ENCODE data around the gene LCN15.
"Not testable (repeated sequence)": the region's sequence is repeated elsewhere in the genome, so short reads cannot be mapped to it uniquely, and the experiment has no call there.

The LCN15 gene, protein sequence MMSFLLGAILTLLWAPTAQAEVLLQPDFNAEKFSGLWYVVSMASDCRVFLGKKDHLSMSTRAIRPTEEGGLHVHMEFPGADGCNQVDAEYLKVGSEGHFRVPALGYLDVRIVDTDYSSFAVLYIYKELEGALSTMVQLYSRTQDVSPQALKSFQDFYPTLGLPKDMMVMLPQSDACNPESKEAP

DNA sequence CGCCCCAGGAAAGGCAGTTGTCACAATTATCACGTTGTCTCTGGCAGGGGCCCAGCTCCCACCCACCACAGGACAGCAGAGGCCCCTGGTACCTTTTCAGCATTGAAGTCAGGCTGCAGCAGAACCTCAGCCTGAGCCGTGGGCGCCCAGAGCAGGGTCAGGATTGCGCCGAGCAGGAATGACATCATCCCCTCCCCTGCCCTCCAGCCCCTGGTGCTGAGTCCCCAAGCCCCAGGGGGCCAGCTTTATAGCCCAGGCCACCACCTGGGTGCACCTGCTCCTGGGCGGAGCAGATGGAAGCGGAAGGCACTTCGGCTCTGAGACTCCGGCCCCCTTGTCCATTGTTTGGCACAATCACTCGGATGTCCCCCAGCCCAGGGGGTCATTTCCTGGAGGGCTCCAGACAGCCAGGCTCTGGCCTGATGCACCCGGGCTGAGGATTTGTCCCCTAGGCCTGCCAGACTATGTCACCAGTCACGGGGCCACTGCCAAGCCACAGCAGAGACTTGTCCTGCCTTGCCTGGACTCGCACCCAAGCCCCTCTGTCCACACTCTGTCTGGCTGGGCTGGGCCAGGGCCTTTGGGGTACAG lies at the start of gene LCN15:
Gene LCN15, minus strand, starts transcription at position 218 of the 591 bp plus-strand sequence. Its CDS starts 30 bp downstream, at position 188.
- no peak for DNase-seq

DNA sequence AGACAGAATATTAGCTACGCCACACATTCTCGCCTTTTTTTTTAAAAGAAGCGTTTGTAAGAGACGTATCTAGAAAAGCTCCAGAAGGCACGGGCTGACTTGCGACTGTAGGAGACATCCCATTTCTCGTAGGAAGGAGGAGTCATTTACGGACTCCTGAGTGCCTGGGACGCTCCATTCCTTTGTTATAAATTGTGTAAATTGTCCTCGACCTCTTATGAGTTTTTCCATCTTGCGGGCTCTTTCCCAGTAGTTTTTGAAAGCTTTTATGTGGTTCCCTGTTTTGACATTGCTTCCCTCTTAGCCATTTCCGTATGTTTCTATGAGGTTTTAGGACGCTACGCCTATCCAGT lies 44.5 kb upstream of the LCN15 start:
- DNase-seq = no peak

DNA sequence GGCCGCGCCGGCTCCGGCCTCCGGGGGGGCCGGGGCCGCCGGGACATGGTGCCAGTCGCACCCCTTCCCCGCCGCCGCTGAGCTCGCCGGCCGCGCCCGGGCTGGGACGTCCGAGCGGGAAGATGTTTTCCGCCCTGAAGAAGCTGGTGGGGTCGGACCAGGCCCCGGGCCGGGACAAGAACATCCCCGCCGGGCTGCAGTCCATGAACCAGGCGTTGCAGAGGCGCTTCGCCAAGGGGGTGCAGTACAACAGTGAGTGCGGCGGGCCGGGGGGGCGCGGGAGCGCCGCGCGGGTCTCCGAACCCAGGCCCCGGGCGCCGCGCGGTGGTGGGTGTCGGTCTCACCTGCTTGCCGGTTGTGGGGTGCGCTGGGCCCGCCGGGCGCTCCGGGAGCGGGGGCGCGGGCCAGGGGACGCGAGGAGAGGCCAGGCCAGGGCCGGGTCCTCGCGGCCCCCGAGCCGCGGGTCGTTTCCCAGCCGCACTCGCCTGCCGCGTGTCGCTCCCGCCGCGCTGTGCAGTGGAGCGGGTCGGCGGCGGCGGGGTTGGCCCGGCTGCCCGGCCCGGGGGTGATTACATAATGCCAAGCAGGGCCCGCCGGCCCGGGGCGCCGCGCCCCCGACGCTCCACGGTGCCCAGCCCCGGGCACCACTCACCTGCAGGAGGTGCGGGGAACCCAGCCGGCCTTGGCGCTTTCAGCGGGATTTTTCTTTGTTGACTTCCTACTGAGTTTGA lies 43.9 kb upstream of the LCN15 start:
- peak; percentile 12 for DNase-seq

DNA sequence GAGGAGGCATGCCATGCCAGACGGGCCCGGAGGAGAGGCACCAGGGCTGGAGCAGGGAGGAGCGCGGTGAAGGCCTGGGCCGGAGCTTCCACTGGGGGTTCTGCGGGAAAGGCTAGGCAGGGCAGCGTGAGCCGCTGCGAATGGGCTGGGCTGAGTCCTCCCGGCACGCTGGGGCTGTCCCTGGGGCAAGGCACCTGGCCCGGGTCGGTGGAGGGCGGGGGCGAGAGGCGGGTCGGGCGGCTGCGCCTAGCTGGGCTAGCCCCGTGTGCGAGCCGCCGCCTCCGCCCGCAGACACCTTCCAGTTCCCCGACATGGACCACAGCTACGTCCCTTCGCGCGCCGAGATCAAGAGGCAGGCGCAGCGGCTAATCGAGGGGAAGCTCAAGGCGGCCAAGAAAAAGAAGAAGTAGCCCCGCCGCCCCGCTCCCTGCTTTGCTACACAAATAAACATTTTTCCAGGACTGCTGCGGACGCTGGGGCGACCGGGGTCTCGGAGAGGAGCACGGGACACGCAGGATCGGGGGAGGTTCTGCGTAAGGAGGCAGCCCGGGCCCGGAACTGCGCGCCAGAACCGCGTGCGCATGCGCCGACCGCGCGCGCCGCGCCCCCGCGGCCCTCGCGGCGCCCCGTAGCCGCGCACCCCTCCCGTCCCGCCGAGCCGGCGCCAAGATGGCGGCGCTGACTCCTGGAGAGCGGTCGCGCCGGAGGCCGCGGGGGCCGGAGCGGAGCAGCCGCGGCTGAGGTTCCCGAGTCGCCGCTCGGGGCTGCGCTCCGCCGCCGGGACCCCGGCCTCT lies 43.2 kb upstream of the LCN15 start, which contains the start of gene RABL6:
Gene RABL6, plus strand, starts transcription at position 668 of the 794 bp plus-strand sequence. CDS start 249 bp downstream, outside the sequence.
- DNase-seq = peak; percentile 25

DNA sequence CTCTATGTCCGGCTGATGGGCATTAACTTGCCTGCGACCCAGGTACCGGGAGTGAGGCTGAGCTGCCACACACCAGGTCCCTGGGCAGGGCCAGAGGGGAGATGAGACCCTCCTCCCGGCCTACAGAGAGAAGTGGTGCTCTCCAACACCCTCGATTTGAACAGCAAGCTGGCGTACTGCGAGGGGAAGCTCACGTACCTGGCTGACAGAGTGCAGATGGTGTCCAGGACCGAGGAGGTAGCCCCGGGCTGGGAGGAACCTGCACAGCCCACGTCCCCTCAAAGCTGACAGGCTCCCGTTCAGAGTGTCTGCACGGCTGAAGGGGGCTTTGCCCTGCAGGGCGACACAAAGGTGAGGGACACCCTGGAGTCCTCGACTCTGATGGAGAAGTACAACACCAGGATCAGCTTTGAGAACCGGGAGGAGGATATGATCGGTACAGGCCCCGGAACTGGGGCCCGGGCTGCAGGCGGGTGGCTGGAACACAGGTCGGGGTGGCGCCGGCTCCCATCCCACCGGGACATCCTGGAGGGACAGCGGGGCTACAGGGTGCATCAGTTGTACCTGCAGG lies 42.4 kb upstream of the LCN15 start:
- no peak for DNase-seq

DNA sequence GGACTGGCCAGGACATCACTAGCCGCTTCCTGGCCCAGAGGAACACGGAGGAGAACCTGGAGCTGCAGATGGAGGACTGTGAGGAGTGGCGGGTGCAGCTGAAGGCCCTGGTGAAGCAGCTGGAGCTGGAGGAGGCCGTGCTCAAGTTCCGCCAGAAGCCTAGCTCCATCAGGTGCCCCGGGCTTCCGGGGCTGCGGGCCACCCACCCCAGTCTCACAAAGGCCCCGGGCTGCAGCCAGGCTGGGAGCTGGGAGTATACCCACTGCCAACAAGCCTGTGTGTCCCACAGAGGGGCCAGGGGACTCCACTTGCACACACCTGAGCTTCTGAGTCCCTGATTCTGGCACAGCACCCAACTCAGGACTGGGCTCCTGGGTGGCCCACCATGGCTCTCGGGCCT lies 41.7 kb upstream of the LCN15 start:
- DNase-seq = no peak

DNA sequence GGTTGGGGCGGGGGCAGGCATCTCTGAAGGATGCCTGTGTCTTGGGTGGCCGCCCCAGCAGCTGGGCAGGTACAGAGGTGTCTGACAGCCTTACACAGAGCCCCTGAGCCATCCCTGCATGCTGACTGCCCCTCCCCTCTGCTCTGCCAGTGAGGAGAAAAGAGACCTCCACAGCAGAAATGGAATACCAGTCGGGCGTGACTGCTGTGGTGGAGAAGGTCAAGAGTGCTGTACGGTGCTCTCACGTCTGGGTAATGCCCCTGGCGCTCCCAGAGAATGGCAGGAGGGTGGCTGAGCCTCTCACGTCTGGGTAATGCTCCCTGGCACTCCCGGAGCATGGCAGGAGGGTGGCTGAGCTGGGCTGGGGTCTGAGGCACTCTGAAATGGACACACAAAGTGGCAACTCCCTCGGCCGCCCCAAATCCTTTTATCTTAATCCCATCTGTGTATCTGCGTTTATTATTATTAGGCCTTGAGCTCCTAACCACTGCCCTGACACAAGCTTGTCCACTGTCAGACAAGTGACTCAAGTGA lies 41.0 kb upstream of the LCN15 start:
- DNase-seq = no peak

DNA sequence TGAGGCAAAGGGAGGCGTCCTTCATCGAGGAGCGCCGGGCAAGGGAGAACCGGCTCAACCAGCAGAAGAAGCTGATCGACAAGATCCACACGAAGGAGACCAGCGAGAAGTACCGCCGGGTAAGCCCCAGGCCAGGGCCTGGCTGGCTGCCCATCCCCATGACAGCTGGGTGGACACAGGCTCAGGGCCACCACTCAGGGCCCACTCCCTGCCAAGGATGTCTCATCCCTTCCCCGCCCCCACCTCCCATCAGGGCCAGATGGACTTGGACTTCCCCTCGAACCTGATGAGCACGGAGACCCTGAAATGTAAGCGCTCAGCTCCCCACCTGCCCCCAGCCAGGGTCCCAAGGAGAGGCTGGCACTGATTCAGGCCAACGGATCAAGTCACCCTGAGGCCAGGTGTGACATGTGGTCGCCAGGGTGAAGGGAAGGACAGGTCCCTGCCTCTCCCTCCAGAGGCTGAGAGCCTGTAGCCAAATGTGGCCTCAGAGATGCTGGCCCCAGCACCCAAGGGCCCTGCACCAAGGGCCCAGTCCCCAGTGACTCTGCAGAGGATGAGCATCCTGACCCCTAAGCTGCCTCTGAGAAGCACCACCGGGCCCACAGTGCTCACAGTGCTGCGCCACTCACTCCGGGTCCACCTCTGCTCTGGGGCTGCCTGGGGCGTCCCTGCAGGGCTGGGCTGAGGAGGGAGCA lies 40.3 kb upstream of the LCN15 start:
- DNase-seq = no peak

DNA sequence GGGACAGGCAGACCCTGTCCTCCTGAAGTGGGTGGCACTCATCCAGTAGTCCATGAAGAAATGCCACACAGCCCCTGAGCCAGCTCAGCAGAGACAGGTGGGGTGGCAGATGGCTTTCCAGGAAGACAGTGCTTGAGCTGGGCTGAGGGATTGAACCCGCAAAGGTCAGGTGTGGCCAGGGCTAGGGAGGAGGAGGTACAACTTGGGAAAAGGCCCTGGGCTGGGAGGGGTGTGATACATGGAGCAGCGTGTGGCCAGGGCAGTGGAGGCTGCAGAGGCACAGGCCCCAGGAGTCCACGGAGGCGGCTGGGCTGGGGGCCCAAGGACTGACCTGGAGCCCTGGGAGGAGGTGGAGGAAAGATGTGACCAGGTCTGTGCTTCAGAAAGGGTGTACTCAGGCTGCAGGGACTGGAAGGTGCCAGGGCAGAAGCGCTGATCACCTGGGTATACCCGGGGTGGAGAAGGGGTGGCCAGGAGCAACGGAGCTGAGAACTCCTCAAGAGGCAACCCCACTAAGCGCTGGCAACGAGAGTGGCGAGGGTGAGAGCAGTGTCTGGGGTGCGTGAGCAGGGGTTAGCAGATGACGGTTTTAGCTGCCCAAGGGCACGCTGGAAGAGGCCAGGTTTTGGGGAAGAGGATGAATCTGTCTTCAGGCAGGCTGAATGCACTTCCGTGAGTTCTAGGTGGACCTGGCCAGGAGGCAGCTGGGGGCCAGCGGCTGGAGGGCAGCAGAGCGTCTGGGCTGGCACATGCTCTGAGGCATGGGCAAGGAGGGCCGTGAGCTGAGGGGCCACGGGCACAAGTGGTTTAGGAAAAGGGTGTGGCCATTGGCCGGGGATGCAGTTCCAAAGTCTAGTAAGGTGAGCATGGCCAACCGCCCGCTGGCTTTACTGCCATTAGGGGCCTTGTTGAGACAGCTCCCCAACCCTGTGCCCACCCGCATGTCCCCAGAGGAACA lies 39.5 kb upstream of the LCN15 start:
- no peak for DNase-seq

DNA sequence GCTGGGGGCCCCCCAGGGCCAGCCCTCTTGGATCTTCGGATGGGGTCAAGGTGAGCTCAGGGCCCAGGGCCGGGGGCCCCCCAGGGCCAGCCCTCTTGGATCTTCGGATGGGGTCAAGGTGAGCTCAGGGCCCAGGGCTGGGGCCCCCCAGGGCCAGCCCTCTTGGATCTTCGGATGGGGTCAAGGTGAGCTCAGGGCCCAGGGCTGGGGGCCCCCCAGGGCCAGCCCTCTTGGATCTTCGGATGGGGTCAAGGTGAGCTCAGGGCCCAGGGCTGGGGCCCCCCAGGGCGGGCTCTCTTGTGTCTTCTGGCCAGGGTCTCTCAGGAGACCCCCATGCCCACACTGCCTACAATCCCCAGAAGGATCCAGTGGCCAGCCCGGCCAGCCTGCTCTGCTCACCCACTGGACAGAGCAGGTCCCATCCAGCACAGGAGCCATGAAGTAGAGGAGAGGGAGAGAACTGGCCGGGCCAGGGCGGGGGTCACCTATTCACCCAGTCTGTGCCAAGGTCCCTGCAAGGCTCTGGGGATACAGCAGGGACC lies 38.8 kb upstream of the LCN15 start:
- DNase-seq = not testable (repeated sequence)

DNA sequence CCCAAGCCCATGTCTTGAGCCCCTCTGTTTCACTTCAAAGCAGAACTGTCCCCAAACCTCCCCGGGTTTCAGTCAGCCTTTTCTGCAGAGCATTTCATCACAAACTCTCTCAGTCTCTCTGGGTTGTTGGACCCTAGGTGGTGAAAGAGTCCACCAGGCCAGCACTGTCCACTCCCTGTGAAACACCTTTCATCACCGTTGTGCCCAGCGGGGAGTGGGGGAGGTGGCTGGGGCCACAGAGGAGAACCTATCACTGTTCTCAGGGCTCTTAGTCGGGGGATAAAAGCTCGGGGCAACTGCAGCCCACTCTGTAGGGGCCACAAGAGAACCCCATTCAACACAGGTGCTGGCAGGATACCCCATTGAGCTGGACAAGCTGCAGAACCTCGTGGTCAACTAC lies 38.0 kb upstream of the LCN15 start:
- no peak for DNase-seq

DNA sequence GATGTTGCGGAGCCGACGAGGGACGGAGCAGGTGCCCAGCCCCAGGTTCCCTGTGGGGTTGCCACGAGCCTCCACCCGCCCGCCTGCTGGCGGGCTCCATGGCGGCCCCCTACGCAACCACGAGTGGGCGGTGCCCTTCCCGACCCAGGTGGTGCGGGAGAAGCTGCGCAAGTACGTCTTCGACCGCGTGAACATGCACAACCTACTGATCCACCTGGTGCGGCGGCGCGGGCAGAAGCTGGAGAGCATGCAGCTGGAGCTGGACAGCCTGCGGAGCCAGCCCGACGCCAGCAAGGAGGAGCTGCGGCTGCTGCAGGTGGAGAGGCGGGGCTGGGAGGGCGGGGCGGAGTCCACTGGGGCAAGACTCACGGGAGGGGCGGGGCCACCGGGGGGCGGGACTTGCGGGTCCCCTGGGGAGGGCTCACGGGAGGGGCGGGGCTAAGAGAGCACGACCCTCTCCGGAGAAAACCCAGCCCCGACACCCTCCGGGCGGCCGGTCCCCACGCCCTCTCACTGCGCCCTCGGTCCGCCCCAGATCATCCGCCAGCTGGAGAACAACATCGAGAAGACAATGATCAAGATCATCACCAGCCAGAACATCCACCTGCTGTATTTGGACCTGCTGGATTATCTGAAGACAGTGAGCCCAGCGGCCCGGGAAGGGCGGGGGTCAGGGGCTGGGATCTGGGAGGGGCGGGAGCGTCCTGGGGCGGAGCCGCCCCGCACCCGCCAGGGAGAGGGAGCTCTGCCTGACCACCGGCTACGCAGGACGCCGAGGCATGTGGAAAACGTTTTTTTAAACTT lies 35.7 kb upstream of the LCN15 start:
- peak; percentile 72 for DNase-seq

DNA sequence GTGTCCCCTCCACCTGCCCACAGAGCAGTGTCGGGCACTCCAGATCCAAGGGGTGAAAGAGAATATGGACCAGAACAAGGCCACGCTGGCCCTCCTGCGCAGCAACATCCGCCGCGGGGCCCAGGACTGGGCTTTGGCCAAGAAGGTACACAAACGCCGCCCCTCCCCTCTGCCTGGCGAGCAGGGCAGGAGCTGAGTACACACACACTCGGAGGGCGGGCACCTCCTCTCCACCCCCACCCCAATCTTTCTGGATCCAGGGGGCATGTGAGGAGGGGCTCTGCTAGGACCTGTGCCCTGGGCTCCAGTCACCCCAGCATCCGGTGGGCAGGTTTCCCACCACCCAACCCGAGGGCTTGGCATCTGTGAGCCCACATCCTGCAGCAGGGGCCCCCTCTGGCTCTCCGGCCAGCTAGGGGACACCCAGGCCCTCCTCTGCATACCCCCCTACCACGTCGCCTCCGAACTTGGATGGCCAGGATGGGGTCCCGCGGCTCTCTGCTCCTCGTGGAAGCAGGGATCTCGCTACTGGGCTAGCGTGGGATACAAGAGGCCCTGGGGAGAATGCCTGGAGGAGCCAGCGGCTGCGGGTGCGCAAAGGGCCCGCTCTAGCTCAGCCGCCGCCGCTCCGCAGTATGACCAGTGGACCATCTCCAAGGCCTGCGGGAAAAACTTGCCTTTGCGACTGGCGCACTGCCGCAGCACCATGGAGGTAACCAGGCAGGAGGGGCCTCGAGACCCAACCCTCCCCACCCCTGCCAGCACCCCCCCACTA lies 34.9 kb upstream of the LCN15 start:
- DNase-seq = no peak

DNA sequence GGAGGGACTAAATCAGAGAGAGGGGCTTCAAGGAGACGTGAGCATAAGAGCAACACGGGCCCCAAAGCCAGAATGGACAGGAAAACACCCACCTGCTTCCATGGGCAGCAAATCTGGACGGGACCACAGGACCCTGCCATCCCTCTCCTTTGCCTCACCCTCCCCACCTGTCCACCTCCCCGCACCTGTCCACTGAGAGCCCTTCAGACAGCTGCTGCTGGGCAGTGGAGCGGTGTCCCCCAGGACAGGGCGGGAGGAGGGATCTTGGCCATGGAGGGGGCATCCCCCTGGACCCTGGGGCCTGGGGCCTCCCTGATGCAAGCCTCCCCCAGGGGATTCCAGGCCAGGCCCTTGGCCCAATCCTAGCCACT lies 34.4 kb upstream of the LCN15 start:
- DNase-seq = no peak

DNA sequence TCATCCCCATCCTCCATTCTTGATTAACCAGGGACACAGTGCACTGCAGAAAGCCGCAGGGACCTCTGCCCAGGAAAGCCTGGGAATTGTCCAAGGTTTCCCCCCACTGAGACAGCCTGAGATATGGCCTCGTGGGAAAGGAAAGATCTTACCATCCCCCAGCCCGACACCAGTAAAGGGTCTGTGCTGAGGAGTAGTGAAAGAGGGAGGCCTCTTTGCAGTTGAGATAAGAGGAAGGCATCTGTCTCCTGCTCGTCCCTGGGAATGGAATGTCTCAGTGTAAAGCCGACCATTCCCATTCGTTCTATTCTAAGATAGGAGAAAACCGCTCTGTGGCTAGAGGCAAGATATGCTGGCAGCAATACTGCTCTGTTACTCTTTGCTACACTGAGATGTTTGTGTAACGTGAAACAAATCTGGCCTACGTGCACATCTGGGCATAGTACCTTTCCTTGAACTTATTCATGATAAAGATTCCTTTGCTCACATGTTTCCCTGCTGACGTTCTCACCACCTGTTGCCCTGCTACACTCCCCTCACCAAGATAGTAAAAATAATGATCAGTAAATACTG lies 32.5 kb upstream of the LCN15 start:
- DNase-seq = not testable (repeated sequence)

DNA sequence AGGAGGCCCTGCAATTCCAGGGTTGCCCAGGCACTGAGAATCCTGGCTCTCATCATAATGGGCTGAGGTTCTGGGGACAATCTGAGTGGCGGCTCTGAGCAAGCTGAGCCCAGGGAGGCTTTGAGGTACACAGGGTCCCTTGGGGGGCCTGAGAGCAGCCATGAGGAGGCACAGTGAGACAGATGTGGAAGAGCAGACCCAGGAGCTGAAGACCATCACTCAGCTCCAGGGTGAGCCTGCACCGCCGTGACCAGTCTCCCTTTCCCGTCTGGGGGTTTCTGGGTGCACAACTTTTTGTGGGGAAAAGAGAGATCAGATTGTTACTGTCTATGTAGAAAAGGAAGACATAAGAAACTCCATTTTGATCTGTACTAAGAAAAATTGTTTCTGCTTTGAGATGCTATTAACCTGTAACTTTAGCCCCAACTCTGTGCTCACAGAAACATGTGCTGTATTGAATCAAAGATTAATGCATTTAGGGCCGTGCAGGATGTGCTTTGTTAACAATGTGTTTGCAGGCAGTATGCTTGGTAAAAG lies 32.0 kb upstream of the LCN15 start, which contains the start of gene CCDC183:
Gene CCDC183, plus strand, starts transcription at position 101 of the 537 bp plus-strand sequence. Its CDS starts 60 bp downstream, at position 161.
- DNase-seq = no peak

DNA sequence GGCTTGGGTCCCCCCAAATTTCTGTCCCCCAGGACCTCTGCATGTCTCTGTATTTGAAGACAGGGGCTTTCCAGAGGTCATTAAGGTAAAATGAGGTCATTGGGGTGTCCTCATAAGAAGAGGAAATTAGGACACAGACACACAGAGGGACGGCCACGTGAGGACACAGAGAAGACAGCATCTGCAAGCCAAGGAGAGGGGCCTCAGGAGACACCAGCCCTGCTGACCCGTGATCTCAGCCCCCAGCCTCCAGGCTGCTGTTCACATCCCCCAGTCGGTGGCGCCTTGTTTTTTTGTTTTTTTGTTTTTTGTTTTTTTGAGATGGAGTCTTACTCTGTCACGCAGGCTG lies 30.7 kb upstream of the LCN15 start:
- no peak for DNase-seq

DNA sequence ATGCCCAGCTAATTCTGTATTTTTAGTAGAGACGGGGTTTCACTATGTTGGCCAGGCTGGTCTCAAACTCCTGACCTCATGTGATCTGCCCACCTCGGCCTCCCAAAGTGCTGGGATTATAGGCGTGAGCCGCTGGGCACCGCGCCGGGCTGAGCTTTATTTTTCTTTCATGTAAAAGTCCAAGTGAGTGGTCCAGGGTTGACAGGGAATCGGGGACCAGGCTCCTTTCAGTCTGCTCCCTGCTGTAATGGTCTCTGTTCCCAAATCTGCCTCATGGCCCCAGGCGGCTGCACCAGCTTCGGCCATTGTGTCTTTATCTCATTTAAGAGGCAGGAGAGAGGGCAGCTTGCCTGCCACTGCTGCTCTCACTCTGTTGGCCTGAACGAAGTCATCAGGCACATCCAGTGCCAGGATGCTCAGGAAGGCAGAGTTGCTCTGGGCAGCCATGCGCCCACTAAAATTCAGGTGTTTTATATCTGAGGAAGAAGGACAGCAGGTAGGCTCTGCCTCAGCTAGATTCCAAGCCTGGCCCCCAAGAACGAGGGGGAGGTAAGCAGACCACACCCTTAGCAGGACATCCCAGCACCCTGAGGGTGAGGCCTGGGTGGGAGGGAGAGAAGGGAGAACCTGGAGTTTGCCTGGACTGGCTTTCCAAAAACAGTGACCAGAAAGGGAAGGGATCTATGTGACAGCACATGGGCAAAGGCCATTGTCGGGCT lies 30.1 kb upstream of the LCN15 start:
- no peak for DNase-seq

Measured in NCI-H526 treated with DMSO at 0.1 percent for 48 hours (cell line).